HepG2 (cell line): Measurements from ENCODE around the gene NT5C3B. TPM values are rescaled to one million over a fixed set of nuclear protein-coding genes. Genes with fewer than 3 reads are reported as not detected.

Source experiments
- BHLHE40 ChIP-seq: IDR thresholded peaks from 2 replicates; pipeline ENCODE4 v1.6.1; 2011; ENCODE audit warnings: low read length, improper control_type of control experiment
- ETV6 ChIP-seq: sonication (generic); formaldehyde crosslinking; conservative IDR thresholded peaks from 2 replicates; pipeline ENCODE4 v1.4.0; 2020; ENCODE audit warnings: missing genetic modification reagents
- FIP1L1 ChIP-seq: fragments of 200-400 bp; formaldehyde crosslinking; IDR thresholded peaks from 2 replicates; pipeline ENCODE4 v1.6.1; 2018; ENCODE audit warnings: low read depth, mild to moderate bottlenecking, low read length, moderate library complexity, borderline replicate concordance; ENCODE audit not compliant: insufficient read depth
- HNRNPH1 ChIP-seq: fragments of 200-400 bp; formaldehyde crosslinking; optimal IDR thresholded peaks from 2 replicates; pipeline ENCODE3; 2017; ENCODE audit warnings: mild to moderate bottlenecking, low read depth, low read length
- HNRNPL ChIP-seq: fragments of 200-400 bp; formaldehyde crosslinking; IDR thresholded peaks from 2 replicates; pipeline ENCODE4 v1.6.1; 2017; ENCODE audit warnings: mild to moderate bottlenecking, low read depth, low read length
- KDM6A ChIP-seq: IDR thresholded peaks from 2 replicates; pipeline ENCODE4 v1.6.1; 2016; ENCODE audit warnings: low read depth
- NRL ChIP-seq: sonication (generic); formaldehyde crosslinking; IDR thresholded peaks from 2 replicates; pipeline ENCODE4 v1.5.0; 2020; ENCODE audit warnings: missing genetic modification reagents, mild to moderate bottlenecking, moderate library complexity, borderline replicate concordance
- PAXIP1 ChIP-seq: sonication (generic); formaldehyde crosslinking; conservative IDR thresholded peaks from 2 replicates; pipeline ENCODE4 v1.4.0; 2020; ENCODE audit warnings: mild to moderate bottlenecking, missing genetic modification reagents, moderate library complexity
- RXRB ChIP-seq: IDR thresholded peaks from 2 replicates; pipeline ENCODE4 v1.6.1; 2016; ENCODE audit warnings: borderline replicate concordance, missing genetic modification reagents, missing compliant biosample characterization
- ZFP37 ChIP-seq: sonication (generic); formaldehyde crosslinking; IDR thresholded peaks from 2 replicates; pipeline ENCODE4 v1.4.0; 2020; ENCODE audit warnings: missing genetic modification reagents, borderline replicate concordance
- ZFP82 ChIP-seq: sonication (generic); formaldehyde crosslinking; IDR thresholded peaks from 2 replicates; pipeline ENCODE4 v1.5.1; 2020; ENCODE audit warnings: mild to moderate bottlenecking, missing genetic modification reagents, borderline replicate concordance
- ZMYM4 ChIP-seq: sonication (generic); formaldehyde crosslinking; IDR thresholded peaks from 2 replicates; pipeline ENCODE4 v1.8.1; 2023; ENCODE audit warnings: mild to moderate bottlenecking, missing genetic modification reagents
- ZNF687 ChIP-seq: sonication (generic); formaldehyde crosslinking; IDR thresholded peaks from 2 replicates; pipeline ENCODE4 v1.5.1; 2020; ENCODE audit warnings: mild to moderate bottlenecking, missing genetic modification reagents, moderate library complexity
- ZSCAN21 ChIP-seq: sonication (generic); formaldehyde crosslinking; IDR thresholded peaks from 2 replicates; pipeline ENCODE4 v1.8.0; 2022; ENCODE audit warnings: mild to moderate bottlenecking, missing genetic modification reagents, moderate library complexity, borderline replicate concordance
- polyA plus RNA-seq, 8 experiments: library from polyadenylated mRNA; depleted of rRNA in 3 of 8; stranded (reverse) in 7 of 8; unstranded in 1 of 8; fragments of >200 nt; fragmentation: Illumina TruSeq in 4 of 8; extraction: Trizol in 4 of 8; gene quantifications; 2 replicates each; pipeline versions ENCODE4 v1.2.1 to v1.2.3, GENCODE V29; 2011 to 2016; ENCODE audit warnings: low read depth in 4 of 8, missing spikeins in 1 of 8, mixed read lengths in 1 of 8; ENCODE audit not compliant: insufficient read depth in 1 of 8
- total RNA-seq, 5 experiments: library from RNA; depleted of rRNA; stranded (reverse); fragments of >200 nt; fragmentation: Illumina TruSeq; extraction: Trizol; gene quantifications; 2 replicates each; pipeline ENCODE4 v1.2.3, GENCODE V29; 2016; ENCODE audit warnings: low read depth in 1 of 5
- TF ChIP-seq, protein P1 (sequence below): sonication (generic); formaldehyde crosslinking; IDR thresholded peaks from 2 replicates; pipeline ENCODE4 v1.4.0; 2020; ENCODE audit warnings: missing genetic modification reagents
- TF ChIP-seq, protein P2 (sequence below): sonication (generic); formaldehyde crosslinking; IDR thresholded peaks from 2 replicates; pipeline ENCODE4 v1.8.1; 2023; ENCODE audit warnings: mild to moderate bottlenecking, missing genetic modification reagents

Gene NT5C3B
- total and polyA plus RNA-seq, 2 of the 13 experiments (the other 11 are each of a cell fraction or from before 2014, with no cell fraction given), result 104 to 126 TPM

- TF ChIP-seq, protein P1, sequence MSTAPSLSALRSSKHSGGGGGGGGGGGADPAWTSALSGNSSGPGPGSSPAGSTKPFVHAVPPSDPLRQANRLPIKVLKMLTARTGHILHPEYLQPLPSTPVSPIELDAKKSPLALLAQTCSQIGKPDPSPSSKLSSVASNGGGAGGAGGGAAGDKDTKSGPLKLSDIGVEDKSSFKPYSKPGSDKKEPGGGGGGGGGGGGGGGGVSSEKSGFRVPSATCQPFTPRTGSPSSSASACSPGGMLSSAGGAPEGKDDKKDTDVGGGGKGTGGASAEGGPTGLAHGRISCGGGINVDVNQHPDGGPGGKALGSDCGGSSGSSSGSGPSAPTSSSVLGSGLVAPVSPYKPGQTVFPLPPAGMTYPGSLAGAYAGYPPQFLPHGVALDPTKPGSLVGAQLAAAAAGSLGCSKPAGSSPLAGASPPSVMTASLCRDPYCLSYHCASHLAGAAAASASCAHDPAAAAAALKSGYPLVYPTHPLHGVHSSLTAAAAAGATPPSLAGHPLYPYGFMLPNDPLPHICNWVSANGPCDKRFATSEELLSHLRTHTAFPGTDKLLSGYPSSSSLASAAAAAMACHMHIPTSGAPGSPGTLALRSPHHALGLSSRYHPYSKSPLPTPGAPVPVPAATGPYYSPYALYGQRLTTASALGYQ (CRISPR knock-in tag), result no peak
- TF ChIP-seq ZNF687, result peak; percentile 49
- TF ChIP-seq BHLHE40, result no peak
- TF ChIP-seq FIP1L1, result no peak
- no peak for TF ChIP-seq ZFP37 (CRISPR knock-in tag)
- TF ChIP-seq, protein P2, sequence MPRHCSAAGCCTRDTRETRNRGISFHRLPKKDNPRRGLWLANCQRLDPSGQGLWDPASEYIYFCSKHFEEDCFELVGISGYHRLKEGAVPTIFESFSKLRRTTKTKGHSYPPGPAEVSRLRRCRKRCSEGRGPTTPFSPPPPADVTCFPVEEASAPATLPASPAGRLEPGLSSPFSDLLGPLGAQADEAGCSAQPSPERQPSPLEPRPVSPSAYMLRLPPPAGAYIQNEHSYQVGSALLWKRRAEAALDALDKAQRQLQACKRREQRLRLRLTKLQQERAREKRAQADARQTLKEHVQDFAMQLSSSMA, result peak; percentile 52
- peak; percentile 31; the same call in 1 of the 2 replicates for TF ChIP-seq ZMYM4
- peak; percentile 9; the same call in 1 of the 2 replicates for TF ChIP-seq RXRB (CRISPR knock-in tag)
- 0 out of 2 replicates have a peak, but pooled peaks have one; percentile 12 for TF ChIP-seq KDM6A (CRISPR knock-in tag)
- peak; percentile 56; the same call in 1 of the 2 replicates for TF ChIP-seq ZFP82 (CRISPR knock-in tag)
- TF ChIP-seq NRL (CRISPR knock-in tag), result peak; percentile 67; the same call in 1 of the 2 replicates
- TF ChIP-seq HNRNPH1, result no peak
- no peak for TF ChIP-seq ZSCAN21 (CRISPR knock-in tag)
- TF ChIP-seq PAXIP1 (CRISPR knock-in tag), result peak; percentile 79
- no peak for TF ChIP-seq HNRNPL
- no peak for TF ChIP-seq ETV6 (CRISPR knock-in tag)
Measured at GRCh38 chr17:41793784-41794539, 42.1 kb downstream of the NT5C3B start (continued).
